ENCODE data around the gene NAALADL2.
"Not testable (repeated sequence)": the region's sequence is repeated elsewhere in the genome, so short reads cannot be mapped to it uniquely, and the experiment has no call there.

NAALADL2 gene

GRCh38 chr3:175422744-175423143 lies 563.6 kb downstream of the NAALADL2 start:
- DNase-seq (ENCODE audit: low read depth in 3 of 3): no peak

- DNase-seq (ENCODE audit: low read depth in 3 of 3): not testable (repeated sequence)
Measured at GRCh38 chr3:175423848-175424247, 564.7 kb downstream of the NAALADL2 start.

- no peak for DNase-seq (ENCODE audit: low read depth in 3 of 3)
Measured at GRCh38 chr3:175426805-175427204, 567.7 kb downstream of the NAALADL2 start.

- no peak for DNase-seq (ENCODE audit: low read depth in 3 of 3)
Measured at GRCh38 chr3:175428466-175428865, 569.3 kb downstream of the NAALADL2 start.

- DNase-seq (ENCODE audit: low read depth in 3 of 3): no peak
Measured at GRCh38 chr3:175430983-175431773, 572.0 kb downstream of the NAALADL2 start.

GRCh38 chr3:175432376-175433025 lies 573.4 kb downstream of the NAALADL2 start:
- DNase-seq (ENCODE audit: low read depth in 3 of 3): no peak

GRCh38 chr3:175433026-175433674 lies 574.0 kb downstream of the NAALADL2 start:
- DNase-seq (ENCODE audit: low read depth in 3 of 3): no peak

GRCh38 chr3:175434561-175434960 lies 575.4 kb downstream of the NAALADL2 start:
- no peak for DNase-seq (ENCODE audit: low read depth in 3 of 3)

- no peak for DNase-seq (ENCODE audit: low read depth in 3 of 3)
Measured at GRCh38 chr3:175443682-175444081, 584.5 kb downstream of the NAALADL2 start.

- DNase-seq (ENCODE audit: low read depth in 3 of 3): no peak
Measured at GRCh38 chr3:175445741-175446140, 586.6 kb downstream of the NAALADL2 start.

GRCh38 chr3:175447521-175447920 lies 588.4 kb downstream of the NAALADL2 start:
- no peak for DNase-seq (ENCODE audit: low read depth in 3 of 3)

GRCh38 chr3:175453361-175453760 lies 594.2 kb downstream of the NAALADL2 start:
- no peak for DNase-seq (ENCODE audit: low read depth in 3 of 3)

- no peak for DNase-seq (ENCODE audit: low read depth in 3 of 3)
Measured at GRCh38 chr3:175456466-175456865, 597.3 kb downstream of the NAALADL2 start.

- no peak for DNase-seq (ENCODE audit: low read depth in 3 of 3)
Measured at GRCh38 chr3:175457301-175457700, 598.2 kb downstream of the NAALADL2 start.

- not testable (repeated sequence) for DNase-seq (ENCODE audit: low read depth in 3 of 3)
Measured at GRCh38 chr3:175460849-175461399, 601.8 kb downstream of the NAALADL2 start.

GRCh38 chr3:175464362-175464761 lies 605.2 kb downstream of the NAALADL2 start:
- no peak for DNase-seq (ENCODE audit: low read depth in 3 of 3)

- DNase-seq (ENCODE audit: low read depth in 3 of 3): no peak
Measured at GRCh38 chr3:175469124-175469523, 610.0 kb downstream of the NAALADL2 start.

- no peak for DNase-seq (ENCODE audit: low read depth in 3 of 3)
Measured at GRCh38 chr3:175475765-175476164, 616.6 kb downstream of the NAALADL2 start.

GRCh38 chr3:175476489-175476888 lies 617.4 kb downstream of the NAALADL2 start:
- no peak for DNase-seq (ENCODE audit: low read depth in 3 of 3)

GRCh38 chr3:175477651-175478224 lies 618.6 kb downstream of the NAALADL2 start:
- no peak for DNase-seq (ENCODE audit: low read depth in 3 of 3)

GRCh38 chr3:175478301-175478700 lies 619.2 kb downstream of the NAALADL2 start:
- no peak for DNase-seq (ENCODE audit: low read depth in 3 of 3)

GRCh38 chr3:175479175-175479574 lies 620.0 kb downstream of the NAALADL2 start:
- no peak for DNase-seq (ENCODE audit: low read depth in 3 of 3)

Measured in stimulated activated CD4-positive, alpha-beta T cell treated with anti-CD3 and anti-CD28 coated beads, TNF-alpha, amount 100 ng/mL, for 4 hours (primary cell).